Lung (tissue), 16 donors: ENCODE results near the gene SMPD2. TPM values are rescaled to one million over a fixed set of nuclear protein-coding genes. Genes with fewer than 3 reads are reported as not detected.

Experiments
- ATAC-seq: fragments of 200-7000 bp; cut with Tn5 transposase; one replicate; pipeline ENCODE4 v1.9.1; 2020; ENCODE audit warnings: moderate number of reproducible peaks; ENCODE audit not compliant: insufficient read depth, low FRiP score
- DNase-seq, 3 donors: peaks; one replicate each; pipeline ENCODE4 v3.0.0-alpha.2; 2013 to 2017
- H3K27ac ChIP-seq, 2 donors: one replicate each; pipeline ENCODE4 v1.5.1; 2013; ENCODE audit warnings: mild to moderate bottlenecking in 2 of 2, moderate library complexity in 2 of 2, control low read depth in 1 of 2, inconsistent platforms in 1 of 2, low read depth in 1 of 2, low read length in 1 of 2
- H3K27me3 ChIP-seq, 3 donors: one replicate each; pipeline ENCODE4 v1.5.1; 2013; ENCODE audit warnings: low read length in 2 of 3; ENCODE audit not compliant: control insufficient read depth in 3 of 3, insufficient read depth in 3 of 3
- H3K36me3 ChIP-seq, 4 donors: one replicate each; pipeline ENCODE4 v1.5.1; 2013; ENCODE audit warnings: low read length in 4 of 4, mild to moderate bottlenecking in 1 of 4, moderate library complexity in 1 of 4; ENCODE audit not compliant: control insufficient read depth in 4 of 4, insufficient read depth in 4 of 4
- H3K4me1 ChIP-seq, 5 donors: one replicate each; pipeline ENCODE4 v1.5.1; 2013; ENCODE audit warnings: low read length in 5 of 5, mild to moderate bottlenecking in 2 of 5, moderate library complexity in 1 of 5; ENCODE audit not compliant: control insufficient read depth in 5 of 5, insufficient read depth in 5 of 5
- H3K4me3 ChIP-seq: one replicate; pipeline ENCODE4 v1.5.1; 2013; ENCODE audit warnings: mild to moderate bottlenecking, control low read depth, moderate library complexity
- H3K9ac ChIP-seq, 2 donors: one replicate each; pipeline ENCODE4 v1.5.1; 2013; ENCODE audit warnings: low read length in 2 of 2, control low read depth in 1 of 2; ENCODE audit not compliant: insufficient read depth in 1 of 2
- H3K9me3 ChIP-seq, 4 donors: one replicate each; pipeline ENCODE4 v1.5.1; 2013; ENCODE audit warnings: low read length in 3 of 4, mild to moderate bottlenecking in 1 of 4, moderate library complexity in 1 of 4; ENCODE audit not compliant: control insufficient read depth in 4 of 4, insufficient read depth in 3 of 4
- CTCF ChIP-seq: IDR thresholded peaks from 2 replicates; pipeline ENCODE4 v1.5.1; 2012; ENCODE audit warnings: mild to moderate bottlenecking; ENCODE audit errors: control extremely low read depth, extremely low read depth
- WGBS, 2 donors: extraction: QIAGEN DNeasy Blood & Tissue Kit; methylation state at CpG; one replicate each; pipeline ENCODE4 v1.1.7; 2013; 5-methylcytosine and 5-hydroxymethylcytosine counted together
- long read RNA-seq, 5 donors: transcript quantifications; one replicate each; lab custom pipeline, GENCODE V29; 2026
- polyA plus RNA-seq, 2 donors: library from polyadenylated mRNA; stranded (reverse); fragments of 200-250 nt; gene quantifications; one replicate each; pipeline ENCODE4 v1.2.1, GENCODE V29; 2013
- total RNA-seq, 2 donors: library from RNA; depleted of rRNA in 1 of 2; stranded (reverse); fragments of >200 nt in 1 of 2; gene quantifications; one replicate each; pipeline ENCODE4 v1.2.1, GENCODE V29; 2014 to 2021
- donor health status: control.
- donor health status: control.
- donor health status: Bipolar disorder and iron deficiency.
- donor health status: healthy.
- donor health status: DM: yes; HTN: yes; CAD: no.

SMPD2 gene
- total RNA-seq (10 to 100 TPM; 18.2 to 22.8 TPM), polyA plus RNA-seq (10 to 100 TPM; 17.4 to 21.5 TPM)
- long read RNA-seq, donor 1, partial matches to known transcripts, result 0 of 3 reads
- long read RNA-seq, donor 1, other reads (novel, unspliced or antisense), result 0 of 3 reads
- long read RNA-seq, donor 2, partial matches to known transcripts, result 21 of 23 reads
- long read RNA-seq, donor 2, other reads (novel, unspliced or antisense), result 0 of 23 reads
- long read RNA-seq, donor 3, partial matches to known transcripts, result 0 of 2 reads
- long read RNA-seq, donor 3, other reads (novel, unspliced or antisense), result 0 of 2 reads
- long read RNA-seq, donor 4, result 0 reads
- long read RNA-seq, donor 5, partial matches to known transcripts, result 0 of 3 reads
- long read RNA-seq, donor 5, other reads (novel, unspliced or antisense), result 0 of 3 reads

- no peaks in the 10 kb centered on the region for H3K9me3 ChIP-seq
- H3K27ac ChIP-seq, result peak within 1 kb of the TSS; percentile 81 to 97
- H3K36me3 ChIP-seq, result peaks cover 0 to 27% (median 5%) of the 10 kb centered on the region in 4 donors
- H3K4me1 ChIP-seq, result peaks cover 4 to 18% (median 5%) of the 10 kb centered on the region in 5 donors
- 0 to 1% methylated on average over 74 to 102 of the region's 102 CpGs for WGBS, 2 donors
- DNase-seq (peak; percentile 95 to 97 (median 95)), ATAC-seq (peak; percentile 94)
- no peak for TF ChIP-seq CTCF
- peak within 1 kb of the TSS; percentile 79 to 93 for H3K9ac ChIP-seq
- peak within 1 kb of the TSS; percentile 83 for H3K4me3 ChIP-seq
- H3K27me3 ChIP-seq, result no peaks in the 10 kb centered on the region
Measured at GRCh38 chr6:109440331-109441068, at the start of gene SMPD2, which contains the start of gene PPIL6. TSS of gene SMPD2 (plus strand) at chr6:109440724. CDS start at chr6:109441122, 398 bp downstream. TSS of gene PPIL6 (minus strand) at chr6:109440628. CDS start at chr6:109440590, 38 bp downstream.

GRCh38 chr6:109393157-109393885 is 47.2 kb upstream of the SMPD2 start:
- no peak for ATAC-seq

GRCh38 chr6:109393886-109394281 is 46.6 kb upstream of the SMPD2 start:
- no peaks in the 10 kb centered on the region for H3K36me3 ChIP-seq
- H3K9me3 ChIP-seq, result no peaks in the 10 kb centered on the region
- H3K27me3 ChIP-seq, result no peaks in the 10 kb centered on the region
- H3K4me1 ChIP-seq, result peaks cover 0 to 3% (median 0%) of the 10 kb centered on the region in 5 donors
- H3K9ac ChIP-seq, result no peak overlapping the region
- ATAC-seq (no peak), DNase-seq (no peak)
- TF ChIP-seq CTCF, result no peak
- H3K27ac ChIP-seq, result no peak overlapping the region
- 81 to 83% methylated on average over 2 of the region's 2 CpGs for WGBS, 2 donors
- no peak overlapping the region for H3K4me3 ChIP-seq

More at GRCh38 chr6:109393157-109393885, 47.2 kb upstream of the SMPD2 start:
- TF ChIP-seq CTCF, result no peak
- H3K9me3 ChIP-seq, result no peaks in the 10 kb centered on the region
- no peaks in the 10 kb centered on the region for H3K36me3 ChIP-seq
- no peak for DNase-seq
- 45 to 72% methylated on average over 5 of the region's 5 CpGs for WGBS, 2 donors
- H3K9ac ChIP-seq, result no peak overlapping the region
- H3K4me3 ChIP-seq, result no peak overlapping the region
- H3K27me3 ChIP-seq, result no peaks in the 10 kb centered on the region
- H3K4me1 ChIP-seq, result peaks cover 0 to 3% (median 0%) of the 10 kb centered on the region in 5 donors
- no peak overlapping the region for H3K27ac ChIP-seq
